KOPT-K1 (cell line): ENCODE data around the gene NGF.
"Not testable (repeated sequence)": the region's sequence is repeated elsewhere in the genome, so short reads cannot be mapped to it uniquely, and the experiment has no call there.

Source experiments
- H3K27ac ChIP-seq: fragments of 200-600 bp; sonication (generic); 2 replicates; pipeline ENCODE4 v1.5.1; 2016; ENCODE audit warnings: antibody characterized with exemption, mild to moderate bottlenecking, low read depth, low read length; ENCODE audit not compliant: poor library complexity, severe bottlenecking
- H3K36me3 ChIP-seq: fragments of 200-600 bp; sonication (generic); 2 replicates; pipeline ENCODE4 v1.5.1; 2017; ENCODE audit warnings: antibody characterized with exemption, mild to moderate bottlenecking, low read length, moderate library complexity; ENCODE audit not compliant: insufficient read depth
- H3K9me3 ChIP-seq: fragments of 200-600 bp; sonication (generic); 2 replicates; pipeline ENCODE4 v1.5.1; 2017; ENCODE audit warnings: antibody characterized with exemption, low read length, mild to moderate bottlenecking; ENCODE audit not compliant: insufficient read depth, poor library complexity, severe bottlenecking

NGF gene

DNA sequence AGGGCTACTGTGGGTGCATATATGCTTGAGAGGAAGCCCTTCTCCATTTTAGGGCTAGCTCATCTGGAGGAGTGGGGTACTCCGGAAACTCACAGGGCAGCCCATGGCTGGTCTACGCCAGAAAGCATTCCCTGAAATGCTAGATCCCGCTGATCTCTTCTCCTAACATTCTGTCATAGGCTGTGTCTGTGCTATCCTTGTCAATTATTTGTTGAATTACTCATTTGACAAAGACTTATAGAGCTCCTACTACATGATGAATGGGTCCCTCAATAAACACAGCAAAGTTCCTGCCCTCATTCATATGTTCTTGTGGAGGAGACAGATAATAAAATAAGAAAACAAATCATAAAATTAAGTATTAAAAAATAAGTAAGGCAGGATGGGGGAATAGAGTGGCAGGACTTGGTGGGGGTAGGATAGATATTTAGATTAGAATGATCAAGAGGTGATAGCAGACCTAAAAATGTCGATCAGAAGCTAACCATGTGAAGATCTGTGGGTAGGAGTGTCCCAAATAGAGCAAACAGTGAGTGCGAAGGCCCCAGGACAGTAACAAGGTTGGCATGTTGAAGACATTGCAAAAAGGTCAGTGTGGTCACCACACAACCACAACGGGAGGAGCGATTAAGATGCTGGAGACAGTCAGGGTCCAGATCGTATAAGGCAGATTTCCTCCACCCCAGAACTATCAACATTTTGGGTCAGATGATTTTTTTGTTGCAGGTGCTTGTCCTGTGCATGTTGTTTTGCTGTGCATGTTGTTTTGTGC, 13.2 kb downstream of the NGF start:
- Histone ChIP-seq H3K9me3 (no peaks in the 10 kb centered on the region), H3K36me3 (no peaks in the 10 kb centered on the region), H3K27ac (no peak overlapping the region)

DNA sequence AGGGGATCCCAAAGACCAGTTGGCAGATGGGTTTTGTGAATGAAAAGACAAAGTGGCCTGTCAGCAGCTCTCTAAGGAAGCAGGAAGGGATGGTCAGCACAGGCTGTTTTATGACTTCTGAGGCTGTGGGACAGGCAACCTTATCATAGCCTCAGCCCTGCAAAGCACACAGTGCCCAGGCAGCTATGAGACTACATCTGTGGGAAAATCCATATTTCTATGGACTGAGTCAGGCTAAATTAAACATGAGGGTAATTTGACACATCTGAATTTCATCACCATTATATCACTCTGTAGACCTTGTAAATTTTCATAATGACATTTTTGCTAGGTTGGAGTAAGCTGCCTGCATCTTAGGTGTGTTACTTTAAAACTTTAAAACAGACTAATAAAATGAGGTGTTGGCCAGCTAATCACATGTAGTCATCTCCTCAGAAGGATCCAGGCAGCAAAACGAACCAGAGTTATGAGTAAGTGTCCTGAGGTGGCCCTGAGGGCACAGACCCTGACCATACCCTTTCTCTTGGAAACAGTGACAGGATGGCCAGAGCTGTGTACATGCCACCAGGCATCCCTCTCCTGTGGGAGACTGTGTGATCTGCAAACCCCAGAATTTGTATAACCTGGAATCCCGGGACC, 14.6 kb downstream of the NGF start:
- H3K36me3 ChIP-seq = no peaks in the 10 kb centered on the region
- H3K27ac ChIP-seq = no peak overlapping the region
- no peaks in the 10 kb centered on the region for H3K9me3 ChIP-seq

- H3K9me3 ChIP-seq = no peaks in the 10 kb centered on the region
- H3K36me3 ChIP-seq = no peaks in the 10 kb centered on the region
- no peak overlapping the region for H3K27ac ChIP-seq
Measured at GRCh38 chr1:115322631-115323030, 15.4 kb downstream of the NGF start.

- Histone ChIP-seq H3K27ac (no peak overlapping the region), H3K9me3 (no peaks in the 10 kb centered on the region), H3K36me3 (no peaks in the 10 kb centered on the region)
Measured at GRCh38 chr1:115320377-115320776, 17.7 kb downstream of the NGF start.

GRCh38 chr1:115319706-115320105, 18.3 kb downstream of the NGF start:
- H3K36me3 ChIP-seq = no peaks in the 10 kb centered on the region
- H3K27ac ChIP-seq = no peak overlapping the region
- no peaks in the 10 kb centered on the region for H3K9me3 ChIP-seq

DNA sequence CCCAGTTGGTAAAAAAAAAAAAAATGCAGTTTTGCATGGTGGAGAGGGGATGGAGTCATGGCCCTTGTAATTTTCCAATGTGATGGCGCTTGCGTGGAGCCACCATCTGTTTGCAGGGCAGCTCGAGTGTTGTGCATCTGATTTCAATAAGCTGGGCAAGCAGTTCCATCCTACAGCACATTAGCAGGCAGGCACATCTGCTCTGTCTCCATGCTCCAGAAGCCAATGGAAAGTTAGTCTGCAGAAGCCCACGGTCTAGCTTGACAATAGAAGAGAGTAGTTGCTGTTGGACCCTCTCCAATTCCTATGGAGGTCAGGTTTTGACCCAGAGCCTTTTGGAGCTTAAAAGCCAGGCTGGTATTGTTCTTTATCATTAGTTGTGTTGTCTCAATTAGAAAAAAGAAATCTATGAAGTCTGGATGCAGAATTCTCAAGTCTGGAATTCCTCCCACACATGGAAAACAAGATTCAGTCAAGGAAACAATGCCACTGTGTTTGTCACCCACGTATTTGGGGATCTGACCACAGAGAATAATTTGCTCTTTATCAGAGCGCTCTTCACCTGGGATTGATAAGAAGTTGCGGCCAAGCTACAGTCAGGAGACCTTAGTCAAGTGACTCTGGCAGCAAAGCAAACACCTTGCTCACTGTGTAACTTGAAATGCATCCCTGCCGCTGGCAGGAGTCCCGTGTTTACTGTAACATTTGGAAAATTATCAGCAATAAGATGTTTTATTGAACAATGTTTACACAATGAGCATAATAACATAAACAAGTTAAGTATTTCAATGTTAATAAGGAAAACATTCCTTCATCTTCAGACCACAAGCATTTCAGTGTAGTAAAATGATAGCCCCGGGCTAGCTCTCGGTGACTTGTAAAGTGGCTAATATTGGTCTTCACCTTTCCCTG, 20.7 kb downstream of the NGF start:
- no peaks in the 10 kb centered on the region for H3K9me3 ChIP-seq
- no peaks in the 10 kb centered on the region for H3K36me3 ChIP-seq
- no peak overlapping the region for H3K27ac ChIP-seq

DNA sequence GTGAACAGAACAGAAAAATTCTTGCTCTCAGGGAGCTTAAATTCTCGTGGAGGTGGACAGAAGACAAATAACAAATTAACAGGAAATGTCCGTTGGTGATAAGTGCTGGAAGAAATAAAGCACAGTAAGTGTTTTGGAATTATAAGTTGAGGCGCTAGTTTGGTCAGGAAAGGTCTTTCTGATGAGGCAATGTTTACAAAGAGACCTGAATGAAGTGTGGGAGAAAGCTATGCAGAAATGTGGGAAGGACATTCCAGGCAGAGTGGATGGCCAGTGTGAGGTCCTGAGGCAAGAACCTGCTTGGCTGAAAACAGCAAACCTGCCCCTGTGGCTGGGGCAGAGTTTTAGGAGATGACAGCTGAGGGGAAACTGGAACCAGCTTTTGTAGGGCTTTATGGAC, 23.3 kb downstream of the NGF start:
- Histone ChIP-seq H3K27ac (no peak overlapping the region), H3K36me3 (no peaks in the 10 kb centered on the region), H3K9me3 (no peaks in the 10 kb centered on the region)

GRCh38 chr1:115314092-115314491, 24.0 kb downstream of the NGF start:
- no peaks in the 10 kb centered on the region for H3K36me3 ChIP-seq
- no peak overlapping the region for H3K27ac ChIP-seq
- H3K9me3 ChIP-seq = no peaks in the 10 kb centered on the region

DNA sequence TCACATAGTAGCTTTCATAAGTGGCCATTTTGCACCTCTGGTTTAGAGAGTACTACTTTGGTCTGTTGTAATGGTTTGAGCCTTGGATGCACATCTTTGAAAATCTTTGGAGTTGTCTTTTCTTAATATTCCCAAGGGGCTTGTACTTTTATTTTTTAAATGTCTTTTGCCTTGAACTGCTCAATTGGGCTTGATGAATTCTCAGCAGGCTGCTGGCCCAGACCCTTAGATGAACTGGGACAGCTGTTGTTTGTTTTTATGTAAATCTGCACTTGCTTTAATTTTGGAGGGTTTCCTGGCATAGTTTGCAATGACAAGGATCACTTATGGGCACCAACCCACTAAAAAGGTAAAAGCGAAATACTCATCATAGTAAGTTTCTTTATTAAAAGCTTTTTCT, 24.9 kb downstream of the NGF start:
- no peak overlapping the region for H3K27ac ChIP-seq
- H3K9me3 ChIP-seq = no peaks in the 10 kb centered on the region
- no peaks in the 10 kb centered on the region for H3K36me3 ChIP-seq

- H3K27ac ChIP-seq = no peak overlapping the region
- H3K9me3 ChIP-seq = no peaks in the 10 kb centered on the region
- no peaks in the 10 kb centered on the region for H3K36me3 ChIP-seq
Measured at GRCh38 chr1:115312742-115313141, 25.3 kb downstream of the NGF start.

DNA sequence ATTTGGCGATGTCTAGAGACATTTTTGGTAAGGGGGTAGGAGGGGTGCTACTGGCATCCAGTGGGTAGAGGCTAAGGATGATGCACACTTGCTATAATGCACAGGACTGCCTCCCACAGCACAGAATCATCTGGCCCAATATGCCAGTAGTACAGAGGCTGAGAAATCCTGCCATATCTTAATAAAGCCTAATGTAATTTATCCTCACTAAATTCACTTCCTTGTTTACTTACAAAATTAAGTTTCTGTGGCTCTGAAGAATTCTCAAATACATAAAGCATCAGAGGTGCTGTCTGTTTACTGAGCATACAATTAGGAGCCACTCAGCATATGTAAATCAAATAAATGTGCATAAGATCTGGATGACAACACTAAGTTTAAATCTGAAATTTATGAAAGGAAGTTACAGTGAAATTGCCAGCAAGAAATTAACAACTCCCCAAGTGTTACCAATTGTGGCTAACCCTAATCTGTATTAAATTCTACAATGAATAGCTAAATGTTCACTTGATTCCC, 26.5 kb downstream of the NGF start:
- no peaks in the 10 kb centered on the region for H3K36me3 ChIP-seq
- no peak overlapping the region for H3K27ac ChIP-seq
- H3K9me3 ChIP-seq = no peaks in the 10 kb centered on the region

GRCh38 chr1:115310581-115311473, 27.2 kb downstream of the NGF start:
- no peak overlapping the region for H3K27ac ChIP-seq
- H3K9me3 ChIP-seq = no peaks in the 10 kb centered on the region

DNA sequence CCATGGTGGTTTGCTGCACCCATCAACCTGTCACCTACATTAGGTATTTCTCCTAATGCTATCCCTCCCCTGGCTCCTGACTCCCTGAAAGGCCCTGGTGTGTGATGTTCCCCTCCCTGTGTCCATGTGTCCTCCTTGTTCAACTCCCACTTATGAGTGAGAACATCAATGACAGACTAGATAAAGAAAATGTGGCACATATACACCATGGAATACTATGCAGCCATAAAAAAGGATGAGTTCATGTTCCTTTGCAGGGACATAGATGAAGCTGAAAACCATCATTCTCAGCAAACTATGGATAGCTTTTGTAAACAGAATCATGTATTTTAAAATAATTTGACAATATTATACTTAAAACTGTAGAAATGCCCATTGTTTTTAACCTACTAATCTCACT, 28.5 kb downstream of the NGF start:
- not testable (repeated sequence) for H3K36me3 ChIP-seq, H3K9me3 ChIP-seq, H3K27ac ChIP-seq

More at GRCh38 chr1:115310581-115311473, 27.2 kb downstream of the NGF start:
- no peaks in the 10 kb centered on the region for H3K36me3 ChIP-seq

- no peak overlapping the region for H3K27ac ChIP-seq
- no peaks in the 10 kb centered on the region for H3K9me3 ChIP-seq
- H3K36me3 ChIP-seq = no peaks in the 10 kb centered on the region
Measured at GRCh38 chr1:115308969-115309368, 29.1 kb downstream of the NGF start.
